ENCODE measurements around the gene HNF4A. TPM values are rescaled to one million over a fixed set of nuclear protein-coding genes. Genes with fewer than 3 reads are reported as not detected.
A peak's percentile ranks its signal among the peaks of the same experiment; 100 is the strongest.

Gene HNF4A
- total and polyA plus RNA-seq, 2 of the 13 experiments (the other 11 are each of a cell fraction or from before 2014, with no cell fraction given) = 80.9 to 169 TPM

DNA sequence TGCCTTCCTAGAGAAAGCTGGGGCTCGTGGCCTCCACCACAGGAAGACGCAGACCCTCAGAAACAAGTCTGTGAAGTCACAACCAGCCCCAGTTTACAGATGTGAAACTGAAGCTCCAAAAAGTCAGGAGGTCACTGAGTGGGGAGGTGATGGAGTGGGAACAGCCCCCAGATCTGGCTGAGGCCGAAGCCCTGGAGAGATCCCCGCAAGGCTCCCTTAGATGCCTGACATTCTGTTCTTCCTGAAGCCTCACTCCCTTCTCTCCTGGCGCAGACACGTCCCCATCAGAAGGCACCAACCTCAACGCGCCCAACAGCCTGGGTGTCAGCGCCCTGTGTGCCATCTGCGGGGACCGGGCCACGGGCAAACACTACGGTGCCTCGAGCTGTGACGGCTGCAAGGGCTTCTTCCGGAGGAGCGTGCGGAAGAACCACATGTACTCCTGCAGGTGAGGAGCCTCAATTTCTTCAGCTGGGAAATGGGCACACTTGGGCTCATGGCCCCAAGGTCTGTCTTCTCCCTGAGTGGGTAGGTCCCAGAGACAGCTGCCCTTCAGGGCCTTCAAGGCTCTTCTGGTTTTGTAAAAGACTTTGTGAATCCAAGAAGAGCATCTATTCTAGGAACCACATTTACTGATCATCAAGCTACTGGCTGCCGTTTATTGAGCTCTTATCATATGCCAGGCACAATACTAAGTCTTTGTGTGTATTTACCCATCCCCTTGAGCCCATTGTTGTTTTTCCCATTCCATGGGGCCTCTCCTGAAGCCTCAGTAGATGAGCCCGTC is 50.5 kb downstream of the HNF4A start (continued):
- TF ChIP-seq, protein P1, sequence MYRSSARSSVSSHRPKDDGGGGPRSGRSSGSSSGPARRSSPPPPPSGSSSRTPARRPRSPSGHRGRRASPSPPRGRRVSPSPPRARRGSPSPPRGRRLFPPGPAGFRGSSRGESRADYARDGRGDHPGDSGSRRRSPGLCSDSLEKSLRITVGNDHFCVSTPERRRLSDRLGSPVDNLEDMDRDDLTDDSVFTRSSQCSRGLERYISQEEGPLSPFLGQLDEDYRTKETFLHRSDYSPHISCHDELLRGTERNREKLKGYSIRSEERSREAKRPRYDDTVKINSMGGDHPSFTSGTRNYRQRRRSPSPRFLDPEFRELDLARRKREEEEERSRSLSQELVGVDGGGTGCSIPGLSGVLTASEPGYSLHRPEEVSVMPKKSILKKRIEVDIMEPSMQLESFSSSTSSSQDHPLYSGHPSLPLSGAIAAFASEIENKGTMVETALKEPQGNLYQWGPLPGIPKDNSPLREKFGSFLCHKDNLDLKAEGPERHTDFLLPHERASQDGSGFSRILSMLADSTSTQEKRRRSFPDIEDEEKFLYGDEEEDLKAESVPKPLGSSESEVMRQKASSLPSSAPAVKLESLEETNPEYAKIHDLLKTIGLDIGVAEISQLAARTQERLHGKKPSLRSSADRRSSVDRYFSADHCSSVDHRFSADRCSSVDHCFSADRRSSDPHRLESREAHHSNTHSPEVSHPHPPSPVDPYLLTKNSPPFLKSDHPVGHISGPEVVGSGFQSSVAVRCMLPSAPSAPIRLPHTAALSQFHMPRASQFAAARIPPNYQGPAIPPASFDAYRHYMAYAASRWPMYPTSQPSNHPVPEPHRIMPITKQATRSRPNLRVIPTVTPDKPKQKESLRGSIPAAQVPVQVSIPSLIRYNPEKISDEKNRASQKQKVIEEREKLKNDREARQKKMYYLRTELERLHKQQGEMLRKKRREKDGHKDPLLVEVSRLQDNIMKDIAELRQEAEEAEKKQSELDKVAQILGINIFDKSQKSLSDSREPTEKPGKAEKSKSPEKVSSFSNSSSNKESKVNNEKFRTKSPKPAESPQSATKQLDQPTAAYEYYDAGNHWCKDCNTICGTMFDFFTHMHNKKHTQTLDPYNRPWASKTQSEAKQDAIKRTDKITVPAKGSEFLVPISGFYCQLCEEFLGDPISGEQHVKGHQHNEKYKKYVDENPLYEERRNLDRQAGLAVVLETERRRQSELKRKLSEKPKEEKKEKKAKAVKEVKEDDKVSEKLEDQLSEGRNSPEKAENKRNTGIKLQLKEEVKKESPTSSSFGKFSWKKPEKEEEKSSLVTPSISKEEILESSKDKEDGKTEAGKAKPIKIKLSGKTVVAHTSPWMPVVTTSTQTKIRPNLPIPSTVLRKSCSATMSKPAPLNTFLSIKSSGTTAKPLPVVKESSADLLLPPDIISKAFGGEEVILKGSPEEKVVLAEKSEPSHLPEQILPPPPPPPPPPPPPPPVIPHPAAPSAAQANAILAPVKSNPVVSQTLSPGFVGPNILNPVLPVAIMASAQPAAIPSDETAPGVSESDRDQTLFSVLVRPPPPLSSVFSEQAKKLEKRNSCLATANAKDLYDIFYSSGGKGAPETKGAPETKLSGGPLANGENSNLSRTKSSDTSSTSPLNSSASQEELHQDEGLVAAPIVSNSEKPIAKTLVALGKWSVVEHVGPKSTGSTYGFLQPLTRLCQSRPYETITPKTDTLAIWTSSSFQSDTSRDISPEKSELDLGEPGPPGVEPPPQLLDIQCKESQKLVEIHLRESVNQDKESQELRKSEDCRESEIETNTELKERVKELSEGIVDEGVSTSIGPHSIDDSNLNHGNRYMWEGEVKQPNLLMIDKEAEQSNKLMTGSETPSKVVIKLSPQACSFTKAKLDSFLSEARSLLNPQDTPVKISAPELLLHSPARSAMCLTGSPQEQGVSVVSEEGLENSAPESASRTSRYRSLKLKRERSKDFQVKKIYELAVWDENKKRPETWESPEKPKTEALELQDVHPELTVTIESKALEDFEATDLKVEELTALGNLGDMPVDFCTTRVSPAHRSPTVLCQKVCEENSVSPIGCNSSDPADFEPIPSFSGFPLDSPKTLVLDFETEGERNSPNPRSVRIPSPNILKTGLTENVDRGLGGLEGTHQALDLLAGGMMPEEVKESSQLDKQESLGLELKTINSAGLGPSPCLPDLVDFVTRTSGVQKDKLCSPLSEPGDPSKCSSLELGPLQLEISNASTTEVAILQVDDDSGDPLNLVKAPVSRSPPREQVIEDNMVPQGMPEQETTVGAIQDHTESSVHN (CRISPR knock-in tag; IDR thresholded peaks at IDR 0.05) = peak; percentile 59; the same call in 1 of the 2 replicates
- TF ChIP-seq ZNF652 (CRISPR knock-in tag; IDR thresholded peaks at IDR 0.05; ENCODE audit: borderline replicate concordance, low read depth) (no peak), TARDBP (CRISPR knock-in tag; IDR thresholded peaks at IDR 0.05) (peak; percentile 80), PAX8 (CRISPR knock-in tag; IDR thresholded peaks at IDR 0.05; ENCODE audit: borderline replicate concordance) (0 out of 2 replicates have a peak, but pooled peaks have one; percentile 55), ZNF383 (CRISPR knock-in tag; IDR thresholded peaks at IDR 0.05; ENCODE audit: borderline replicate concordance) (0 out of 2 replicates have a peak, but pooled peaks have one; percentile 29), MAZ (IDR thresholded peaks at IDR 0.05; ENCODE audit: borderline replicate concordance, low read depth, low read length) (no peak), MAZ (CRISPR knock-in tag; IDR thresholded peaks at IDR 0.05; ENCODE audit: low read depth) (no peak), KDM1A (CRISPR knock-in tag; IDR thresholded peaks at IDR 0.05) (peak; percentile 62; the same call in 1 of the 2 replicates)
- TF ChIP-seq, protein P2, sequence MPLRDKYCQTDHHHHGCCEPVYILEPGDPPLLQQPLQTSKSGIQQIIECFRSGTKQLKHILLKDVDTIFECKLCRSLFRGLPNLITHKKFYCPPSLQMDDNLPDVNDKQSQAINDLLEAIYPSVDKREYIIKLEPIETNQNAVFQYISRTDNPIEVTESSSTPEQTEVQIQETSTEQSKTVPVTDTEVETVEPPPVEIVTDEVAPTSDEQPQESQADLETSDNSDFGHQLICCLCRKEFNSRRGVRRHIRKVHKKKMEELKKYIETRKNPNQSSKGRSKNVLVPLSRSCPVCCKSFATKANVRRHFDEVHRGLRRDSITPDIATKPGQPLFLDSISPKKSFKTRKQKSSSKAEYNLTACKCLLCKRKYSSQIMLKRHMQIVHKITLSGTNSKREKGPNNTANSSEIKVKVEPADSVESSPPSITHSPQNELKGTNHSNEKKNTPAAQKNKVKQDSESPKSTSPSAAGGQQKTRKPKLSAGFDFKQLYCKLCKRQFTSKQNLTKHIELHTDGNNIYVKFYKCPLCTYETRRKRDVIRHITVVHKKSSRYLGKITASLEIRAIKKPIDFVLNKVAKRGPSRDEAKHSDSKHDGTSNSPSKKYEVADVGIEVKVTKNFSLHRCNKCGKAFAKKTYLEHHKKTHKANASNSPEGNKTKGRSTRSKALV (CRISPR knock-in tag; IDR thresholded peaks at IDR 0.05) = no peak
- TF ChIP-seq, protein P3, sequence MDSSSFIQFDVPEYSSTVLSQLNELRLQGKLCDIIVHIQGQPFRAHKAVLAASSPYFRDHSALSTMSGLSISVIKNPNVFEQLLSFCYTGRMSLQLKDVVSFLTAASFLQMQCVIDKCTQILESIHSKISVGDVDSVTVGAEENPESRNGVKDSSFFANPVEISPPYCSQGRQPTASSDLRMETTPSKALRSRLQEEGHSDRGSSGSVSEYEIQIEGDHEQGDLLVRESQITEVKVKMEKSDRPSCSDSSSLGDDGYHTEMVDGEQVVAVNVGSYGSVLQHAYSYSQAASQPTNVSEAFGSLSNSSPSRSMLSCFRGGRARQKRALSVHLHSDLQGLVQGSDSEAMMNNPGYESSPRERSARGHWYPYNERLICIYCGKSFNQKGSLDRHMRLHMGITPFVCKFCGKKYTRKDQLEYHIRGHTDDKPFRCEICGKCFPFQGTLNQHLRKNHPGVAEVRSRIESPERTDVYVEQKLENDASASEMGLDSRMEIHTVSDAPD (CRISPR knock-in tag; IDR thresholded peaks at IDR 0.05) = no peak
- TF ChIP-seq, protein P4, sequence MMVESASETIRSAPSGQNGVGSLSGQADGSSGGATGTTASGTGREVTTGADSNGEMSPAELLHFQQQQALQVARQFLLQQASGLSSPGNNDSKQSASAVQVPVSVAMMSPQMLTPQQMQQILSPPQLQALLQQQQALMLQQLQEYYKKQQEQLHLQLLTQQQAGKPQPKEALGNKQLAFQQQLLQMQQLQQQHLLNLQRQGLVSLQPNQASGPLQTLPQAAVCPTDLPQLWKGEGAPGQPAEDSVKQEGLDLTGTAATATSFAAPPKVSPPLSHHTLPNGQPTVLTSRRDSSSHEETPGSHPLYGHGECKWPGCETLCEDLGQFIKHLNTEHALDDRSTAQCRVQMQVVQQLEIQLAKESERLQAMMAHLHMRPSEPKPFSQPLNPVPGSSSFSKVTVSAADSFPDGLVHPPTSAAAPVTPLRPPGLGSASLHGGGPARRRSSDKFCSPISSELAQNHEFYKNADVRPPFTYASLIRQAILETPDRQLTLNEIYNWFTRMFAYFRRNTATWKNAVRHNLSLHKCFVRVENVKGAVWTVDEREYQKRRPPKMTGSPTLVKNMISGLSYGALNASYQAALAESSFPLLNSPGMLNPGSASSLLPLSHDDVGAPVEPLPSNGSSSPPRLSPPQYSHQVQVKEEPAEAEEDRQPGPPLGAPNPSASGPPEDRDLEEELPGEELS (CRISPR knock-in tag; IDR thresholded peaks at IDR 0.05) = 0 out of 2 replicates have a peak, but pooled peaks have one; percentile 18
- TF ChIP-seq, protein P5, sequence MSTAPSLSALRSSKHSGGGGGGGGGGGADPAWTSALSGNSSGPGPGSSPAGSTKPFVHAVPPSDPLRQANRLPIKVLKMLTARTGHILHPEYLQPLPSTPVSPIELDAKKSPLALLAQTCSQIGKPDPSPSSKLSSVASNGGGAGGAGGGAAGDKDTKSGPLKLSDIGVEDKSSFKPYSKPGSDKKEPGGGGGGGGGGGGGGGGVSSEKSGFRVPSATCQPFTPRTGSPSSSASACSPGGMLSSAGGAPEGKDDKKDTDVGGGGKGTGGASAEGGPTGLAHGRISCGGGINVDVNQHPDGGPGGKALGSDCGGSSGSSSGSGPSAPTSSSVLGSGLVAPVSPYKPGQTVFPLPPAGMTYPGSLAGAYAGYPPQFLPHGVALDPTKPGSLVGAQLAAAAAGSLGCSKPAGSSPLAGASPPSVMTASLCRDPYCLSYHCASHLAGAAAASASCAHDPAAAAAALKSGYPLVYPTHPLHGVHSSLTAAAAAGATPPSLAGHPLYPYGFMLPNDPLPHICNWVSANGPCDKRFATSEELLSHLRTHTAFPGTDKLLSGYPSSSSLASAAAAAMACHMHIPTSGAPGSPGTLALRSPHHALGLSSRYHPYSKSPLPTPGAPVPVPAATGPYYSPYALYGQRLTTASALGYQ (CRISPR knock-in tag; IDR thresholded peaks at IDR 0.05) = no peak
